MM.1S (cell line): ENCODE results near the gene FAM78B.

Experiments
- DNase-seq: peaks from one replicate; pipeline ENCODE4 v3.0.0-alpha.2; 2015
- H2AFZ ChIP-seq: fragments of 300-600 bp; sonication (generic); 2 replicates; pipeline ENCODE4 v1.6.0; 2016; ENCODE audit warnings: antibody characterized with exemption, low read length
- H3F3A ChIP-seq: fragments of 300-600 bp; sonication (generic); 2 replicates; pipeline ENCODE4 v1.6.1; 2016; ENCODE audit warnings: mild to moderate bottlenecking, antibody characterized with exemption, low read length, moderate library complexity, mixed read lengths; ENCODE audit not compliant: insufficient read depth
- H3K27ac ChIP-seq: fragments of 300-600 bp; sonication (generic); 2 replicates; pipeline ENCODE4 v1.5.1; 2016; ENCODE audit warnings: mild to moderate bottlenecking, low read length
- H3K27me3 ChIP-seq: fragments of 300-600 bp; sonication (generic); replicated peaks from 2 replicates; pipeline ENCODE4 v1.6.0; 2016; ENCODE audit warnings: low read length; ENCODE audit not compliant: insufficient read depth
- H3K36me3 ChIP-seq: fragments of 300-600 bp; sonication (generic); replicated peaks from 2 replicates; pipeline ENCODE4 v1.6.1; 2016; ENCODE audit warnings: mild to moderate bottlenecking, low read length, mixed read lengths; ENCODE audit not compliant: insufficient read depth
- H3K4me1 ChIP-seq: fragments of 300-600 bp; sonication (generic); 2 replicates; pipeline ENCODE4 v1.6.1; 2016; ENCODE audit warnings: low read length, mixed read lengths
- H3K4me2 ChIP-seq: fragments of 300-600 bp; sonication (generic); 2 replicates; pipeline ENCODE4 v1.6.0; 2016; ENCODE audit warnings: low read depth, low read length
- H3K4me3 ChIP-seq: fragments of 300-600 bp; sonication (generic); 2 replicates; pipeline ENCODE4 v1.5.1; 2016; ENCODE audit warnings: low read length, mixed read lengths
- H3K79me2 ChIP-seq: fragments of 300-600 bp; sonication (generic); 2 replicates; pipeline ENCODE4 v1.6.1; 2016; ENCODE audit warnings: mixed run types, low read length, mixed read lengths
- H3K9ac ChIP-seq: fragments of 300-600 bp; sonication (generic); 2 replicates; pipeline ENCODE4 v1.6.1; 2016; ENCODE audit warnings: low read length, mixed read lengths
- H3K9me2 ChIP-seq: fragments of 300-600 bp; sonication (generic); replicated peaks from 2 replicates; pipeline ENCODE4 v1.6.1; 2016; ENCODE audit warnings: mild to moderate bottlenecking, low read length, mixed read lengths; ENCODE audit not compliant: insufficient read depth
- H3K9me3 ChIP-seq: fragments of 300-600 bp; sonication (generic); replicated peaks from 2 replicates; pipeline ENCODE4 v1.6.1; 2016; ENCODE audit warnings: mild to moderate bottlenecking, low read length, mixed read lengths; ENCODE audit not compliant: insufficient read depth
- H4K20me1 ChIP-seq: fragments of 300-600 bp; sonication (generic); 2 replicates; pipeline ENCODE4 v1.6.1; 2016; ENCODE audit warnings: mild to moderate bottlenecking, low read length, moderate library complexity, mixed read lengths; ENCODE audit not compliant: insufficient read depth
- CTCF ChIP-seq: fragments of 300-600 bp; sonication (generic); IDR thresholded peaks from 2 replicates; pipeline ENCODE4 v1.5.1; 2016; ENCODE audit warnings: antibody characterized with exemption, low read length, mixed read lengths
- EZH2 ChIP-seq: fragments of 300-600 bp; sonication (generic); optimal IDR thresholded peaks from 2 replicates; pipeline ENCODE3; 2017; ENCODE audit warnings: low read depth, mild to moderate bottlenecking, antibody characterized with exemption, low read length, mixed read lengths
- EZH2phosphoT487 ChIP-seq: fragments of 300-600 bp; sonication (generic); IDR thresholded peaks from 2 replicates; pipeline ENCODE4 v1.6.1; 2018; ENCODE audit warnings: antibody characterized with exemption, low read length

Gene FAM78B

GRCh38 chr1:166172106-166172505 lies 5.3 kb upstream of the FAM78B start:
- H4K20me1 ChIP-seq: no peaks in the 10 kb centered on the region
- no peak overlapping the region for H3K4me3 ChIP-seq
- no peaks in the 10 kb centered on the region for H3K9me3 ChIP-seq
- no peak overlapping the region for H2AFZ ChIP-seq
- H3K79me2 ChIP-seq: no peaks in the 10 kb centered on the region
- no peaks in the 10 kb centered on the region for H3K36me3 ChIP-seq
- H3K27ac ChIP-seq: no peak overlapping the region
- no peaks in the 10 kb centered on the region for H3K27me3 ChIP-seq
- no peak for DNase-seq
- no peaks in the 10 kb centered on the region for H3K9me2 ChIP-seq
- no peak overlapping the region for H3K4me2 ChIP-seq
- TF ChIP-seq CTCF: no peak
- no peak for TF ChIP-seq EZH2phosphoT487
- TF ChIP-seq EZH2: no peak
- no peak overlapping the region for H3K9ac ChIP-seq
- no peaks in the 10 kb centered on the region for H3F3A ChIP-seq
- H3K4me1 ChIP-seq: no peaks in the 10 kb centered on the region

DNA sequence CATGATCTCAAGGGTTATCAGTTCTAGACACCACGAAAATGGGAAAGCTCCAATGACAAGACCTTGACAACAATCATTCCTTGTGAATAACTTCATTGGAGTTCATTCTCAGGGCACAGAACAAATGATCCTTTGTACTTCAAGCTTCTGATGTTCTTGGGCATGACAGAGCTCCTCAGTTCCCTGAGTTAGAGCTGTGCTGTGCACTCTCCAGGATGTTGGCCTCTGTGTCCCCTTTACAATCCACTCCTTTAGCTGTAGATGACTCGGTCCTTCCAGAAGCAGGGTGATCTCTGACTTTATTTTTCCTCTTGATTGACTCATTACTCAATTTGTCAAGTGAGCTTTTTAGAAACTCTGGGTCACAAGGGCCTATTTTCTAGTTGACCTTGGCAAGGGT lies 3.9 kb upstream of the FAM78B start:
- Histone ChIP-seq H3K9ac (no peak overlapping the region), H4K20me1 (no peaks in the 10 kb centered on the region), H3K36me3 (no peaks in the 10 kb centered on the region), H3K27ac (no peak overlapping the region), H3K4me3 (no peak overlapping the region), H3K9me2 (no peaks in the 10 kb centered on the region), H3K79me2 (no peaks in the 10 kb centered on the region), H3F3A (no peaks in the 10 kb centered on the region), H3K4me2 (no peak overlapping the region), H3K27me3 (peaks cover 2% of the 10 kb centered on the region; the same call in 1 of the 2 replicates), H2AFZ (no peak overlapping the region), H3K9me3 (no peaks in the 10 kb centered on the region), H3K4me1 (no peaks in the 10 kb centered on the region; the same call in 1 of the 2 replicates)
- TF ChIP-seq CTCF (no peak), EZH2phosphoT487 (no peak), EZH2 (no peak)
- DNase-seq: no peak

GRCh38 chr1:166170075-166170474 lies 3.3 kb upstream of the FAM78B start:
- H3K4me1 ChIP-seq: no peaks in the 10 kb centered on the region; the same call in 1 of the 2 replicates
- no peaks in the 10 kb centered on the region for H3K9me2 ChIP-seq
- 0 out of 2 replicates have a peak, but pooled peaks cover 2% of the 10 kb centered on the region for H3F3A ChIP-seq
- DNase-seq: no peak
- no peak overlapping the region for H3K9ac ChIP-seq
- H3K27ac ChIP-seq: no peak overlapping the region
- no peaks in the 10 kb centered on the region for H3K9me3 ChIP-seq
- H3K36me3 ChIP-seq: no peaks in the 10 kb centered on the region
- no peak overlapping the region for H3K4me3 ChIP-seq
- H2AFZ ChIP-seq: no peak overlapping the region
- H3K79me2 ChIP-seq: no peaks in the 10 kb centered on the region
- no peaks in the 10 kb centered on the region for H4K20me1 ChIP-seq
- H3K27me3 ChIP-seq: peaks cover 8% of the 10 kb centered on the region
- no peak overlapping the region for H3K4me2 ChIP-seq
- TF ChIP-seq EZH2phosphoT487 (no peak), EZH2 (no peak), CTCF (no peak)
